NCI-H82 (cell line): ENCODE measurements around the gene KCTD15.

Experiments used
- DNase-seq: peaks from one replicate; lab custom pipeline; 2025; lab: John Stamatoyannopoulos, UW

KCTD15 gene

GRCh38 chr19:33771384-33772101 lies 25.1 kb upstream of the KCTD15 start:
- peak; percentile 90 for DNase-seq

- no peak for DNase-seq
Measured at GRCh38 chr19:33772102-33772857, 24.4 kb upstream of the KCTD15 start.

- DNase-seq = no peak
Measured at GRCh38 chr19:33772858-33773180, 23.9 kb upstream of the KCTD15 start.

- no peak for DNase-seq
Measured at GRCh38 chr19:33773704-33774624, 22.7 kb upstream of the KCTD15 start.

DNA sequence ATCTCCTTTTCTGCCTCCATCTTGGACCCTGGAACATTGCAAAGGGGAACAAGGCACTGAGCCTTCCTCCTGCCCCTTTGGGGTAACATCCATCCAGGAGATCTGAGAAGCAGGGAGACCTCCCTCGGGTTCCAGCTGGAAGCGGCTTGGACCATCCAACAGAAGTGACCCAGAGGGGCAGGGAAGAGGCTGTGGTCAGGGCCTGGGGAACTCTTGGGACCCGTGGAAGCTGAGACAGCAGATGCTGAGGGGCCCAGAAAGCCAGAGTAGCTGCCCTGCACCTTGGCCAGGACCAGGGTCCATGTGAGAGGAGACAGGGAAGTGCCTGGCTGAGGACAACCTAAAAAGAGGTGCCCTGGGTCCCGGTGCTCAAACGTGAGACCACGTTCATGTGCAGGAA lies 21.9 kb upstream of the KCTD15 start:
- DNase-seq = no peak

GRCh38 chr19:33775731-33776487 lies 20.8 kb upstream of the KCTD15 start:
- DNase-seq = no peak

- DNase-seq = no peak
Measured at GRCh38 chr19:33777351-33777750, 19.3 kb upstream of the KCTD15 start.

DNA sequence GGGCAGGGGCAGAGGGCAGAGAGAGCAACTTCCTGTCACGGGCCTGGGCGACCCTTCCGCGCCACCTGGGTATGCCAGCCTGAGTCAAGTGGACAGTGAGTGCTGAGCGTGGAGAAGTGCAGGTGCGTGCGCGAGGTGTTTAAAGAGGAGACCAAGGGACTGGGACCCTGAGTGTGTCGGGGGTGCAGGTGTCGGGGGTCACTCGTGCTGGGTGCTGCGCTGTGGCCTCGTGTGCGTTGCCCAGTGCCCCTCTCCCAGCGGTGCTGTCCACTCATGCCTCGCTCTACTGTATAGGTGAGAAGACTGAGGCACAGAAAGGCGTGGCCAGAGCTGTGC lies 18.9 kb upstream of the KCTD15 start:
- no peak for DNase-seq

DNA sequence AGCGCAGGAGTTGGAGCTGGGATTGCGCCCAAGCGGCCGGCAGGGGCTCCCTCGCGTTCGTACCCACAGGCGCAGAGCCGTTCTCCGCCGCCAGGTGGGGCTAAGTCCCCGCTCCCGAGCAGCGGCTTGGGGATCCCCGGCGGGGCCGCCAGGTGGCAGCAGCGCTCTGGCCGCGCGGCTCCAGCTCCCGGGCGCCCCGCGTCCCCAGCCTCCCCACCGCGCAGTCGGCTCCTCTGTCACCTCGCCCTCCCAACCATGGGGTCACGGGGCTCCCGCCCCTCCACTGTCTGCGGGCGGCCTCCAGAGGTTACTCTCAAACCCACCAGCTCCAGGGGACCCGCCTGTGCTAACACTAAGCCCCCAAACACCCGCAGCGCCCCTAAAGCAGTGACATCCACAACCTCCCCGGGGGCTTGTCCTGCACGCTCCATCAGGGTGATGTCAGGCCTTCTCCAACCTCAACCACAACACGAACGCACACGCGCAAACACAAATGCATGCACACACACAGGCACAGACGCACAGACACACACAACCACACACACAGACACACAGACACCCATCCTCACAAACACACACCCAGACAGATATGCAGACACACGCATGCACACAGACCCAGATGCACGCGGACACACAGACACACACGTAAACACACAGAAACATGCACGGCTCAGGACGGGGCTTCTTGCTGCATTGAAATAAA lies 18.4 kb upstream of the KCTD15 start:
- DNase-seq = peak; percentile 86

DNA sequence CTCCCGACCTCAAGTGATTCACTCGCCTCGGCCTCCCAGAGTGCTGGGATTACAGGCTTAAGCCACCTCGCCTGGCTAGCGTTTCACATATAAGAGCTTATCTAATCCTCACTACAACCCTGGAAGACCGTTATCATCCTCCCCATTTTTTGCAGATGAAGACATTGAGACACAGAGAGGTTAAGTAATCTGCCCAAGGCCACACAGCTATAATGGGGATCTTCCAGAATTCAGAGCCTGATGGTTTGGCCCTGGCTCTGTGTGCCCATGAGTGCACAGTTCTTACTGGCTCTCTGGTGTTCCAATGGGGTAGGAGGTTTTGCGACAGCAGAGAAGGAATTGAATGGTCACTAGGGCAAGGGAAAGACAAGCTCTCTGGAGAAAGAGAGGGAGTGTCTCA lies 16.8 kb upstream of the KCTD15 start:
- peak; percentile 22 for DNase-seq

DNA sequence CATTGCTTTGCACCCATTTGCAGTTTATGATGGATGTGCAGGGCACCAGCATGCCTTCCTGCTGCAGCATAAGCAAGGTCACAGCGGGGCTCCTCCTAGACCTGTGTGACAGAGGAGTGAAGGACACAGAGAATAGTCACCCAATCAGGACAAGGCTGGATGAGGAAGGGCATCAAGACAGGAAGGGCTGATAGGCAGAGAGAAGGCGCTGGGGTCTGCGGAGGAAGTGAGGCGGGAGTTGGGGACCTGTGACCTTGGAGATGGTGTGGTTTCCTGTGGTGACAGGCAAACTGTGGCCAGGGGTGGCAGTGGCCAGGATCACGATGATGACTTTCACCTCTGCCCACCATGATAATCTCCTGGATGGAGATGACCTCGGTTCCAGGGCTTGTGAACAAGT lies 16.4 kb upstream of the KCTD15 start:
- no peak for DNase-seq

DNA sequence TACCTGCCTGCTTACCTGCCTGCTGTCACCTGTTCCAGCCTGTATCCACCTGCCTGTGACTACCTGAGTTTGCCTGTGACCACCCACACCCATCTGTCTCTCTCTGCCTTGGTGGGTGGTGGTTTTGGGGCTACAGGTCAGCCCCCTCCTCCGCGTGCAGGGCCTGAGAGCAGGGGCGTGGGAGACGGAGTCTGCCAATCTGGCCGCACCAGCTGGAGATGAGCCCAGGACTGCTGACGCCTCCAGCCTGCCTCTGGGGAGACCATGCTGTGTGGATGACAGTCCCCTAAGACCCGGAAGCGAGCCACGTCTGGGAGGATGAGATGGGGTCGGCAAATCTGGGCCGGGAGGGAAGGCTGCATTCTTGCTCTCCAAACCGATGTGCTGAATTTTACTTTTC lies 15.9 kb upstream of the KCTD15 start:
- DNase-seq = peak; percentile 60

GRCh38 chr19:33781415-33781935 lies 15.2 kb upstream of the KCTD15 start:
- DNase-seq = no peak

DNA sequence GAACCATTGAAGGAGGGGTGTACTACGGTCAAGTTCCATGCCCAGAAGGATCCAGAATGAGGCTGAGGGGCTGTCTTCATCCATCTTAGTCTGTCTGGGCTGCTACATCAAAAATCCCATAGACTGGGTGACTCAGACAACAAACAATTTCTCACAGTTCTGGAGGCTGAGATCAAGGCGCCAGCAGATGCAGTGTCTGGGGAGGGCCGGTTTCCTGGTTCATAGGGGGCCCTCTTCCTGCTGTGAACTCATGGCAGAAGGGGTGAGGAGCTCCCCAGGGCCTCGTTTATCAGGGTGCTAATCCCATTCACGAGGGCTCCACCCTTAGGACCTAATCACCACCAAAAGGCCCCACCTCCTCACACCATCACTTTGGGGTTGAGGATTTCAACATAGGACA lies 14.7 kb upstream of the KCTD15 start:
- peak; percentile 19 for DNase-seq

DNA sequence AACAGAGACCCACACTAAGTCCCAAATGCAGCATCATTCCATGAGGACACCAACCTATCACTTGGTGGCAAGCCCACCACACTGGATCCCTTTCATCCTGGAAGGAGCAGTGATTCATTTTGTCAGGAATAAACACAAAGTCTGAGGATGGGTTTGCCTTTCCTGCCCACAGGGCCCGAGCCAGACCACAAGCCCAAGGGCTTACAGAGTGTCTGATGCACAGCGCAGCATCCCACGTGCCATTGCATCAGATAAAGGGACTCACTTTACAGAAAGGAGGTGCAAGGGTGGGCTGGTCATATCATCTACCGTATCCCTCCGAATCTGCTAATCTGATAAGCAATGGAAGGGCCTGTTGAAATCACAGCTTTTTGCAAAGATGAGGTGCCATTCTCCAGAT lies 12.2 kb upstream of the KCTD15 start:
- DNase-seq = no peak

- no peak for DNase-seq
Measured at GRCh38 chr19:33785795-33786194, 10.9 kb upstream of the KCTD15 start.

DNA sequence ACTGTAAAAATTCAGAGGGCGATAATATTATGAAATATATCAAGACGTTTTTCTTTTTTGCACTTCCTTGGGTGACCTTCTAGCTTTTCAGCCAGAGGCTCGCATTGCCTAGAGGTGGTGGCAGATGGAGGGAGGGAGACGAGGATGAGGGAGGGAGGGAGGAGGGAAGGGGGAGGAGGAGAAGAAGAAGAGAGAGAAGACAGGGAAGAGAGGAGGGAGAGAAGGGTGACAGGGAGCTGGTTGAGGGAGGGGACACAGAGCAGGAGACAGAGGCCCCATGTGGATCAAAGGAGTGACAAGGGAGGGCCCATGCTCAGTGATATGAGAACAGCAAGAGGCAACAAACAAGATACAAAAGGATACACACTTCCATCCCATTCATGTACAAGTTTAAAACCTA lies 8.0 kb upstream of the KCTD15 start:
- peak; percentile 61 for DNase-seq

GRCh38 chr19:33789344-33789743 lies 7.3 kb upstream of the KCTD15 start:
- no peak for DNase-seq

GRCh38 chr19:33794683-33795369 lies 1.8 kb upstream of the KCTD15 start:
- no peak for DNase-seq

DNA sequence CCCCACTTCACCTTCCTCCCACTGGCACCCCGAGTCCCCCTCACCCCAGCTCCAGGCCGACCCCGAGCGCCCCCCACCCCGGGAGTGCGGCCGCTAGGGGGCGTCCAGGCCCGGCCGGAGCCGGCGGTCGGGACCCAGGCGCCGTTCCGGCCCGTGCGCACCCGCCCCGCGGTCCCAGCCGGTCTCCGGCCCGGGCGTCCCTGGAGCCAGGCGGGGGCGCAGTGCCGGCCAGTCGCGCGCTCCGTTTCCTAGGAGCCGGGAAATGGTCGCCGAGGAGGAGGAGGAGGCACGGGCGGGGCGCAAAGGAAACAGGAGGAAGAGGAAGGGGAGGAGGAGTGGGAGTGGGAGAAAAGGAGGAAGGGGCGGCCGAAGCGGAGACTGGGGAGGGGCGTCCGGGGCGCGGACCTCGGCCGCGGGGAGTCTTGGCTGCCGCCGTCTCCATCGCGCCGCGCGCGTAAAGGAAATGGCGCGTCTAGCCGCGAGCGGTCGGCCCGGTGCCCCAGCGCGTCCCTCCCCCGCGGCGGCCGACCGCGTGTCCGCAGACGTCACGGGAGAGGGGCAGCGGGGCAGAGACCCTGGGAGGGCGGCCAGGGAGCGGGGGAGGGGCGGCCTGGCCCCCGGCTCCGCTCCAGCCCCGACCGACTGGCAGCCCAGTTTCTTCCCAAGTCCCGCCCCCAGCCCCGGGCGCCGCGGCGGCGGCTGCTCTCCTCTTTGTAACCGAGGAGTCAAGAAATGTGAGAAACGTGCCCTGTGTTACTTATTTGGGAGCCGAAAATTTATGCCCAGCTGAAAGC lies 1.1 kb upstream of the KCTD15 start:
- DNase-seq = peak; percentile 88
